Activated naive CD4-positive, alpha-beta T cell treated with anti-CD3 and anti-CD28 coated beads, Interleukin-2, amount 50 U/mL, for 72 hours (primary cell): ENCODE results near the gene TOM1L1. TPM values are rescaled to one million over a fixed set of nuclear protein-coding genes. Genes with fewer than 3 reads are reported as not detected.

ENCODE experiments used
- ATAC-seq, 2 donors: fragments of 150-1000 bp; cut with Tn5 transposase; 2 replicates each; pipeline ENCODE4 v1.10.0; 2021; ENCODE audit warnings: mild to moderate bottlenecking in 2 of 2, moderate library complexity in 2 of 2
- DNase-seq, 2 donors: peaks; one replicate each; pipeline ENCODE4 v3.0.0; 2021 to 2022; ENCODE audit warnings: low spot score in 2 of 2
- H3K27ac Mint-ChIP-seq, 2 donors: one replicate each; pipeline ENCODE4 v1.8.0; 2022; ENCODE audit warnings: mild to moderate bottlenecking in 2 of 2, mixed read lengths in 2 of 2
- H3K36me3 Mint-ChIP-seq, 2 donors: one replicate each; pipeline ENCODE4 v1.8.0; 2022; ENCODE audit warnings: mixed read lengths in 2 of 2
- H3K9me3 Mint-ChIP-seq, 2 donors: one replicate each; pipeline ENCODE4 v1.8.0; 2022; ENCODE audit warnings: mixed read lengths in 2 of 2
- total RNA-seq, 2 donors: library from RNA; stranded (reverse); gene quantifications; one replicate each; pipeline ENCODE4 v1.2.3, GENCODE V29; 2022

TOM1L1 gene
- total RNA-seq, 2 donors from 2014 or later, result 1.0 to 1.7 TPM

- DNase-seq (no peak), ATAC-seq (no peak)
- Mint-ChIP-seq H3K27ac (no peak overlapping the region), H3K36me3 (no peaks in the 10 kb centered on the region), H3K9me3 (no peaks in the 10 kb centered on the region)
Measured at GRCh38 chr17:55004484-55004883, 103.8 kb downstream of the TOM1L1 start.

GRCh38 chr17:55005520-55005919 lies 104.9 kb downstream of the TOM1L1 start:
- no peak for ATAC-seq
- Mint-ChIP-seq H3K27ac (no peak overlapping the region), H3K9me3 (no peaks in the 10 kb centered on the region), H3K36me3 (no peaks in the 10 kb centered on the region)
- no peak for DNase-seq

Other genes with a start within 250 kb of the TOM1L1 start
- gene COX11, start 67.8 kb downstream of the TOM1L1 start, total RNA-seq, result 10 to 100 TPM; 30.0 to 40.5 TPM
- 1 to 10 TPM; 2.8 to 4.6 TPM for gene STXBP4, start 67.9 kb downstream of the TOM1L1 start, total RNA-seq